ENCODE data around the gene SRPRB. TPM values are rescaled to one million over a fixed set of nuclear protein-coding genes. Genes with fewer than 3 reads are reported as not detected.

Gene SRPRB
- total RNA-seq, 1 experiment from 2014 or later = 61.0 TPM

DNA sequence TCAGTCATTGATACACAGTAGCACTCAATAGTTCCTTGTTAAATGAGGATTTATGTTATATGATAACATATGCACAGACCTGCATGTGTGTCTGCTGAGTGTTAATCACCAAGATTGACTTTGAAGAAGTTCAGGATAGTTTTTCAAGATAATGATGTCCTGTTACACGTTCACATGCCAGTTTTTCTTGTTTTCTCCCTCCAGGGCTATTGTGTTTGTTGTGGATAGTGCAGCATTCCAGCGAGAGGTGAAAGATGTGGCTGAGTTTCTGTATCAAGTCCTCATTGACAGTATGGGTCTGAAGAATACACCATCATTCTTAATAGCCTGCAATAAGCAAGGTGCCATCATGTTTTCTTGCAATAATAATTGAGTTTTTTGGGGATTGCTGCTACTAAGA lies 9.8 kb downstream of the SRPRB start:
- peaks cover 4% of the 10 kb centered on the region; the same call in 1 of the 2 replicates for H3K79me2 ChIP-seq (ENCODE audit: insufficient read depth, low read length)
- RAD21 ChIA-PET (ENCODE audit: low non-redundant PET in 1 of 2, low total read pairs in 2 of 2, uncharacterized antibody in 2 of 2, unreplicated experiment in 2 of 2) = no interaction called here
- no peak overlapping the region for H3K4me3 ChIP-seq (replicated peaks in 1 of 2; ENCODE audit: low read depth in 1 of 2, low read length in 2 of 2)
- H3K27me3 ChIP-seq (ENCODE audit: insufficient read depth, low read length) = no peaks in the 10 kb centered on the region
- H3K4me2 ChIP-seq (ENCODE audit: low read length) = no peak overlapping the region
- POLR2A ChIA-PET = no interaction called here
- H3K27ac ChIP-seq (ENCODE audit: low read depth, low read length) = no peak overlapping the region
- DNase-seq (ENCODE audit: low read depth, low spot score) = no peak
- H3K9me3 ChIP-seq (ENCODE audit: control insufficient read depth in 1 of 2, insufficient read depth in 1 of 2, low read depth in 1 of 2, low read length in 2 of 2) = no peaks in the 10 kb centered on the region
- no peaks in the 10 kb centered on the region for H4K20me1 ChIP-seq (ENCODE audit: insufficient read depth)
- no peak overlapping the region for H2AFZ ChIP-seq (ENCODE audit: low read depth, low read length, poor library complexity, severe bottlenecking)
- H3K9me2 ChIP-seq (ENCODE audit: insufficient read depth) = no peaks in the 10 kb centered on the region
- intact Hi-C loops (cut with micrococcal nuclease) = loop anchor here (5.0 to 10.0 kb wide), 2 partner anchors 659 to 1083 kb away; no protein-coding TSS in a partner anchor
- BruUV-seq (replicated peaks) = no TSS peak
- CTCF ChIA-PET = no interaction called here
- H3K9ac ChIP-seq (ENCODE audit: low read length) = no peak overlapping the region
- H3K4me1 ChIP-seq (ENCODE audit: control insufficient read depth in 1 of 2, insufficient read depth in 2 of 2, low read length in 2 of 2) = no peaks in the 10 kb centered on the region
- ATAC-seq = no peak
- H3K36me3 ChIP-seq (ENCODE audit: control insufficient read depth in 1 of 2, insufficient read depth in 2 of 2, low read length in 2 of 2) = peaks cover 33 to 34% of the 10 kb centered on the region in 2 experiments
- TF ChIP-seq SIN3A (IDR thresholded peaks at IDR 0.05; ENCODE audit: low read depth) (no peak), EZH2 (IDR thresholded peaks at IDR 0.05) (no peak), RAD21 (IDR thresholded peaks at IDR 0.05; ENCODE audit: low read depth) (no peak), ZBTB33 (IDR thresholded peaks at IDR 0.05; ENCODE audit: extremely low read depth, insufficient replicate concordance, low read length) (no peak), POLR2A (IDR thresholded peaks at IDR 0.05; ENCODE audit: borderline replicate concordance, extremely low read depth, insufficient read depth, insufficient read length) (no peak), ELF1 (IDR thresholded peaks at IDR 0.05; ENCODE audit: borderline replicate concordance, low read depth) (no peak), POLR2AphosphoS5 (IDR thresholded peaks at IDR 0.05; ENCODE audit: low read depth, low read length) (no peak), JUND (IDR thresholded peaks at IDR 0.05) (no peak), ZNF274 (IDR thresholded peaks at IDR 0.05; ENCODE audit: low read depth, low read length) (no peak), EGR1 (IDR thresholded peaks at IDR 0.05; ENCODE audit: low read depth) (no peak), SP1 (IDR thresholded peaks at IDR 0.05; ENCODE audit: low read depth) (no peak), SRF (IDR thresholded peaks at IDR 0.05; ENCODE audit: low read depth) (no peak), MAX (IDR thresholded peaks at IDR 0.05) (no peak), CEBPB (IDR thresholded peaks at IDR 0.05; ENCODE audit: low read depth) (no peak), ATF3 (IDR thresholded peaks at IDR 0.05) (no peak), ZFX (IDR thresholded peaks at IDR 0.05) (no peak), YY1 (IDR thresholded peaks at IDR 0.05; ENCODE audit: extremely low read depth, insufficient replicate concordance, low read depth, low read length) (no peak), EZH2phosphoT487 (IDR thresholded peaks at IDR 0.05; ENCODE audit: borderline replicate concordance) (no peak), CBX3 (IDR thresholded peaks at IDR 0.05; ENCODE audit: low read depth) (no peak)
- TF ChIP-seq, protein P1, sequence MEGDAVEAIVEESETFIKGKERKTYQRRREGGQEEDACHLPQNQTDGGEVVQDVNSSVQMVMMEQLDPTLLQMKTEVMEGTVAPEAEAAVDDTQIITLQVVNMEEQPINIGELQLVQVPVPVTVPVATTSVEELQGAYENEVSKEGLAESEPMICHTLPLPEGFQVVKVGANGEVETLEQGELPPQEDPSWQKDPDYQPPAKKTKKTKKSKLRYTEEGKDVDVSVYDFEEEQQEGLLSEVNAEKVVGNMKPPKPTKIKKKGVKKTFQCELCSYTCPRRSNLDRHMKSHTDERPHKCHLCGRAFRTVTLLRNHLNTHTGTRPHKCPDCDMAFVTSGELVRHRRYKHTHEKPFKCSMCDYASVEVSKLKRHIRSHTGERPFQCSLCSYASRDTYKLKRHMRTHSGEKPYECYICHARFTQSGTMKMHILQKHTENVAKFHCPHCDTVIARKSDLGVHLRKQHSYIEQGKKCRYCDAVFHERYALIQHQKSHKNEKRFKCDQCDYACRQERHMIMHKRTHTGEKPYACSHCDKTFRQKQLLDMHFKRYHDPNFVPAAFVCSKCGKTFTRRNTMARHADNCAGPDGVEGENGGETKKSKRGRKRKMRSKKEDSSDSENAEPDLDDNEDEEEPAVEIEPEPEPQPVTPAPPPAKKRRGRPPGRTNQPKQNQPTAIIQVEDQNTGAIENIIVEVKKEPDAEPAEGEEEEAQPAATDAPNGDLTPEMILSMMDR (IDR thresholded peaks at IDR 0.05 in 2 of 3, conservative IDR thresholded peaks at IDR 0.05 in 1 of 3; ENCODE audit: borderline replicate concordance in 1 of 3, insufficient read depth in 1 of 3, low read depth in 2 of 3, low read length in 2 of 3) = no peak
